HCT116 (cell line): Measurements from ENCODE around the gene MPIG6B. TPM values are rescaled to one million over a fixed set of nuclear protein-coding genes. Genes with fewer than 3 reads are reported as not detected.
A peak's percentile ranks its signal among the peaks of the same experiment; 100 is the strongest.

Source experiments
- ATAC-seq: fragments of 200-7000 bp; cut with Tn5 transposase; 2 replicates; pipeline ENCODE4 v1.9.1; 2020; ENCODE audit warnings: mild to moderate bottlenecking, moderate library complexity
- BruUV-seq: library from RNA; stranded (reverse); fragments of 400-500 nt; replicated peaks from 2 replicates; lab custom pipeline; 2021; lab: Mats Ljungman, UMichigan
- CTCF ChIA-PET: fragments of 300-600 bp; sonication (Branson Sonifier 250); formaldehyde crosslinking; loops from one replicate; lab custom pipeline; 2021; ENCODE audit warnings: antibody characterized with exemption; lab: Charles Lee
- POLR2A ChIA-PET: fragments of 300-600, 350-600 bp; sonication (Branson Sonifier 250); formaldehyde crosslinking; loops from one replicate; lab custom pipeline; 2021; ENCODE audit warnings: antibody characterized with exemption; lab: Charles Lee
- RAD21 ChIA-PET, 2 experiments: fragments of 300-600 bp; sonication (Branson Sonifier 250); formaldehyde crosslinking; loops; one replicate each; lab custom pipeline; 2023; ENCODE audit warnings: low total read pairs in 2 of 2; ENCODE audit not compliant: uncharacterized antibody in 2 of 2, unreplicated experiment in 2 of 2, low non-redundant PET in 1 of 2; lab: Charles Lee
- DNase-seq: peaks from one replicate; pipeline ENCODE4 v3.0.0-alpha.2; 2010; ENCODE audit warnings: low read depth, low spot score
- H2AFZ ChIP-seq: fragments of 200-600 bp; shearing (Covaris generic), sonication (generic); 2 replicates; pipeline ENCODE4 v1.6.1; 2017; ENCODE audit warnings: low read depth, mixed run types, mixed read lengths, antibody characterized with exemption, low read length; ENCODE audit not compliant: poor library complexity, severe bottlenecking
- H3K27ac ChIP-seq: 2 replicates; pipeline ENCODE4 v1.5.1; 2012; ENCODE audit warnings: low read depth, low read length
- H3K27me3 ChIP-seq: fragments of 200-600 bp; sonication (generic); 2 replicates; pipeline ENCODE4 v1.6.1; 2016; ENCODE audit warnings: mixed run types, low read length, mixed read lengths; ENCODE audit not compliant: insufficient read depth
- H3K36me3 ChIP-seq, 2 experiments: fragments of 200-500 bp in 1 of 2; fragments of 200-600 bp in 1 of 2; sonication (Bioruptor generic) in 1 of 2; sonication (generic) in 1 of 2; 2 replicates each; pipeline versions ENCODE4 v1.5.1 to v1.6.1; 2014 to 2016; ENCODE audit warnings: low read length in 2 of 2, inconsistent platforms in 1 of 2, mixed read lengths in 1 of 2, mixed run types in 1 of 2; ENCODE audit not compliant: insufficient read depth in 2 of 2, control insufficient read depth in 1 of 2
- H3K4me1 ChIP-seq, 2 experiments: fragments of 200-600 bp in 1 of 2; sonication (generic) in 1 of 2; 2 replicates each; pipeline versions ENCODE4 v1.5.1 to v1.6.1; 2012 to 2017; ENCODE audit warnings: low read length in 2 of 2, inconsistent platforms in 1 of 2, mild to moderate bottlenecking in 1 of 2, mixed read lengths in 1 of 2, mixed run types in 1 of 2, moderate library complexity in 1 of 2; ENCODE audit not compliant: insufficient read depth in 2 of 2, control insufficient read depth in 1 of 2
- H3K4me2 ChIP-seq: fragments of 200-600 bp; sonication (generic); 2 replicates; pipeline ENCODE4 v1.6.1; 2017; ENCODE audit warnings: mixed run types, low read length, mixed read lengths
- H3K4me3 ChIP-seq, 2 experiments: fragments of 200-600 bp in 1 of 2; sonication (generic) in 1 of 2; replicated peaks in 1 of 2; 2 replicates each; pipeline ENCODE4 v1.5.1; 2011 to 2016; ENCODE audit warnings: low read length in 2 of 2, control low read depth in 1 of 2, low read depth in 1 of 2, mild to moderate bottlenecking in 1 of 2, mixed read lengths in 1 of 2, mixed run types in 1 of 2
- H3K79me2 ChIP-seq: fragments of 200-600 bp; sonication (generic); 2 replicates; pipeline ENCODE4 v1.6.1; 2017; ENCODE audit warnings: mild to moderate bottlenecking, mixed run types, low read length, moderate library complexity, mixed read lengths; ENCODE audit not compliant: insufficient read depth
- H3K9ac ChIP-seq: fragments of 200-600 bp; sonication (generic); 2 replicates; pipeline ENCODE4 v1.6.1; 2016; ENCODE audit warnings: low read length, mixed read lengths
- H3K9me2 ChIP-seq: fragments of 200-600 bp; sonication (generic), shearing (Covaris generic); 2 replicates; pipeline ENCODE4 v1.6.1; 2017; ENCODE audit warnings: mixed run types, mild to moderate bottlenecking, moderate library complexity; ENCODE audit not compliant: insufficient read depth
- H3K9me3 ChIP-seq, 2 experiments: fragments of 200-500 bp in 1 of 2; fragments of 200-600 bp in 1 of 2; sonication (Bioruptor generic) in 1 of 2; sonication (generic) in 1 of 2; 2 replicates each; pipeline ENCODE4 v1.6.1; 2014 to 2017; ENCODE audit warnings: low read length in 2 of 2, mixed read lengths in 2 of 2, inconsistent platforms in 1 of 2, low read depth in 1 of 2, mild to moderate bottlenecking in 1 of 2, mixed run types in 1 of 2, moderate library complexity in 1 of 2; ENCODE audit not compliant: control insufficient read depth in 1 of 2, insufficient read depth in 1 of 2
- H4K20me1 ChIP-seq: fragments of 200-600 bp; sonication (generic), shearing (Covaris generic); 2 replicates; pipeline ENCODE4 v1.6.1; 2017; ENCODE audit warnings: mixed run types, mild to moderate bottlenecking, moderate library complexity; ENCODE audit not compliant: insufficient read depth
- CBX3 ChIP-seq: IDR thresholded peaks from 2 replicates; pipeline ENCODE4 v1.6.1; 2012; ENCODE audit warnings: low read depth
- CEBPB ChIP-seq: IDR thresholded peaks from 2 replicates; pipeline ENCODE4 v1.6.1; 2012; ENCODE audit warnings: low read depth
- EZH2 ChIP-seq: fragments of 200-600 bp; sonication (generic); IDR thresholded peaks from 2 replicates; pipeline ENCODE4 v1.6.1; 2017; ENCODE audit warnings: antibody characterized with exemption, mixed run types
- FOSL1 ChIP-seq: IDR thresholded peaks from 2 replicates; pipeline ENCODE4 v1.6.1; 2012; ENCODE audit warnings: low read depth
- JUND ChIP-seq: IDR thresholded peaks from 2 replicates; pipeline ENCODE4 v1.6.1; 2012
- RAD21 ChIP-seq: IDR thresholded peaks from 2 replicates; pipeline ENCODE4 v1.6.1; 2012; ENCODE audit warnings: low read depth, mild to moderate bottlenecking
- YY1 ChIP-seq: IDR thresholded peaks from 2 replicates; pipeline ENCODE4 v1.6.1; 2011; ENCODE audit warnings: low read length, low read depth, moderate library complexity, mild to moderate bottlenecking; ENCODE audit not compliant: insufficient replicate concordance; ENCODE audit errors: extremely low read depth
- ZFX ChIP-seq: fragments of 450-650 bp; IDR thresholded peaks from 2 replicates; pipeline ENCODE4 v1.6.1; 2017
- ZNF274 ChIP-seq: fragments of 200-500 bp; sonication (Bioruptor generic); IDR thresholded peaks from 2 replicates; pipeline ENCODE4 v1.6.1; 2014; ENCODE audit warnings: mild to moderate bottlenecking, low read depth, low read length, inconsistent platforms
- intact Hi-C: fragments of 100-400 bp; cut with micrococcal nuclease; formaldehyde crosslinking; loops from 2 replicates; pipeline ENCODE4 v1.10.0; 2022
- total RNA-seq: library from RNA; stranded (reverse); gene quantifications from one replicate; pipeline ENCODE4 v1.2.1, GENCODE V29; 2021; ENCODE audit not compliant: unreplicated experiment
- TF ChIP-seq, protein P1 (sequence below): IDR thresholded peaks from 2 replicates; pipeline ENCODE4 v1.6.1; 2012; ENCODE audit warnings: low read depth

The MPIG6B gene
- total RNA-seq, 1 experiment from 2014 or later = 0.42 TPM

GRCh38 chr6:31739639-31740396, 16.6 kb downstream of the MPIG6B start, which contains the start of gene MSH5 (continued):
- TF ChIP-seq JUND = no peak
- TF ChIP-seq FOSL1 = no peak
- TF ChIP-seq EZH2 = no peak
- no peak for TF ChIP-seq CBX3
- TF ChIP-seq CEBPB = no peak
- TF ChIP-seq RAD21 = no peak

DNA sequence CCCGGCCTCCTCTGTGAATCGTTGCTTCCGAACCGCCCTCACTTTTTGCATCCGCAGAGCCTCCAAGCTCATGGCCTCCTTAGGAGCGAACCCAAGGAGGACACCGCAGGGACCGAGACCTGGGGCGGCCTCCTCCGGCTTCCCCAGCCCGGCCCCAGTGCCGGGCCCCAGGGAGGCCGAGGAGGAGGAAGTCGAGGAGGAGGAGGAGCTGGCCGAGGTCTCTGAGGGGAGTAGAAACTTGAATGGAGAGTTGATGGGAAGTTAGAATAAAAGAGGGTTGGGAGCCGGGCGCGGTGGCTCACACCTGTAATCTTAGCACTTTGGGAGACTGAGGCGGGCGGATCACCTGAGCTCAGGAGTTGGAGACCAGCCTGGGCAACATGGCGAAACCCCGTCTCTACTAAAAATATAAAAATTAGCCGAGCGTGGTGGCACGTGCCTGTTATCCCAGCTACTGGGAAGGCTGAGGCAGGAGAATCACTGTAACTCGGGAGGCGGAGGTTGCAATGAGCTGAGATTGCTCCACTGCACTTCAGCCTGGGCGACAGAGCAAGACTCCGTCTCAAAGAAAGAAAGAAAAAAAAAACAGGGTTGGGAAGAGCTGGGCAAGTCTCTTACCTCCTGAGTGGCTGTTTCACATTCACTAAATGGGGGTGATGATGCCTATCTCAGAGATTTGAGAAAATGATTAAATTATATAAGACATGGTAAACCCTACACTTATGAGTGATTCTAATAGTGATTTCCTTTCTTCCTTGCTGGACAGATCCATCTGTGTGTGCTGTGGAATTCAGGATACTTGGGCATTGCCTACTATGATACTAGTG, 17.4 kb downstream of the MPIG6B start:
- no peak overlapping the region for H2AFZ ChIP-seq
- intact Hi-C loops = no loop called here
- no TSS peak for BruUV-seq

More for the DNA sequence above, 17.4 kb downstream of the MPIG6B start:
- Histone ChIP-seq H3K36me3 (peaks cover 16 to 33% of the 10 kb centered on the region in 2 experiments; a peak in 3 of 4 replicates), H3K9me2 (no peaks in the 10 kb centered on the region), H3K9me3 (no peaks in the 10 kb centered on the region), H3K4me1 (peaks cover 35 to 51% of the 10 kb centered on the region in 2 experiments), H4K20me1 (no peaks in the 10 kb centered on the region), H3K4me2 (peak overlapping the region; percentile 97), H3K79me2 (peaks cover 32% of the 10 kb centered on the region), H3K4me3 (peak overlapping the region; percentile 86 to 92), H3K27me3 (no peaks in the 10 kb centered on the region), H3K9ac (peak overlapping the region; percentile 99), H3K27ac (peak overlapping the region; percentile 99)
- ChIA-PET CTCF (interaction anchor here (3.6 kb wide), 1 partner anchor 29 kb away, joined by 25 read pairs; no protein-coding TSS in a partner anchor), POLR2A (interaction anchor here (1.1 to 4.3 kb wide), 6 partner anchors 38 to 122 kb away, joined by 3 to 21 read pairs (median 4); partner anchors contain the start of genes ABHD16A, C6orf47, GPANK1 and HSPA1B), RAD21 (interaction anchor here in 1 of 2 experiments (0.6 kb wide), 1 partner anchor 35 kb away, joined by 5 read pairs; no protein-coding TSS in a partner anchor)
- DNase-seq (no peak), ATAC-seq (no peak)
- no peak for TF ChIP-seq CEBPB
- TF ChIP-seq, protein P1, sequence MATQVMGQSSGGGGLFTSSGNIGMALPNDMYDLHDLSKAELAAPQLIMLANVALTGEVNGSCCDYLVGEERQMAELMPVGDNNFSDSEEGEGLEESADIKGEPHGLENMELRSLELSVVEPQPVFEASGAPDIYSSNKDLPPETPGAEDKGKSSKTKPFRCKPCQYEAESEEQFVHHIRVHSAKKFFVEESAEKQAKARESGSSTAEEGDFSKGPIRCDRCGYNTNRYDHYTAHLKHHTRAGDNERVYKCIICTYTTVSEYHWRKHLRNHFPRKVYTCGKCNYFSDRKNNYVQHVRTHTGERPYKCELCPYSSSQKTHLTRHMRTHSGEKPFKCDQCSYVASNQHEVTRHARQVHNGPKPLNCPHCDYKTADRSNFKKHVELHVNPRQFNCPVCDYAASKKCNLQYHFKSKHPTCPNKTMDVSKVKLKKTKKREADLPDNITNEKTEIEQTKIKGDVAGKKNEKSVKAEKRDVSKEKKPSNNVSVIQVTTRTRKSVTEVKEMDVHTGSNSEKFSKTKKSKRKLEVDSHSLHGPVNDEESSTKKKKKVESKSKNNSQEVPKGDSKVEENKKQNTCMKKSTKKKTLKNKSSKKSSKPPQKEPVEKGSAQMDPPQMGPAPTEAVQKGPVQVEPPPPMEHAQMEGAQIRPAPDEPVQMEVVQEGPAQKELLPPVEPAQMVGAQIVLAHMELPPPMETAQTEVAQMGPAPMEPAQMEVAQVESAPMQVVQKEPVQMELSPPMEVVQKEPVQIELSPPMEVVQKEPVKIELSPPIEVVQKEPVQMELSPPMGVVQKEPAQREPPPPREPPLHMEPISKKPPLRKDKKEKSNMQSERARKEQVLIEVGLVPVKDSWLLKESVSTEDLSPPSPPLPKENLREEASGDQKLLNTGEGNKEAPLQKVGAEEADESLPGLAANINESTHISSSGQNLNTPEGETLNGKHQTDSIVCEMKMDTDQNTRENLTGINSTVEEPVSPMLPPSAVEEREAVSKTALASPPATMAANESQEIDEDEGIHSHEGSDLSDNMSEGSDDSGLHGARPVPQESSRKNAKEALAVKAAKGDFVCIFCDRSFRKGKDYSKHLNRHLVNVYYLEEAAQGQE = no peak
- peak; percentile 57; the same call in 1 of the 2 replicates for TF ChIP-seq ZFX
- TF ChIP-seq YY1 = no peak
- TF ChIP-seq CBX3 = no peak
- TF ChIP-seq RAD21 = no peak
- no peak for TF ChIP-seq ZNF274
- no peak for TF ChIP-seq JUND
